Measurements from ENCODE around the gene SCML1.

Gene SCML1

GRCh38 chrX:17736856-17737709, at the start of gene SCML1:
TSS of gene SCML1 (plus strand) at chrX:17737493. CDS start at chrX:17744187, 6,694 bp downstream.
- peak; percentile 71 for DNase-seq (ENCODE audit: low read depth)

- no peak for DNase-seq (ENCODE audit: low read depth)
Measured at GRCh38 chrX:17687648-17688047, 49.6 kb upstream of the SCML1 start.

- DNase-seq (ENCODE audit: low read depth): no peak
Measured at GRCh38 chrX:17689971-17690409, 47.3 kb upstream of the SCML1 start.

GRCh38 chrX:17692709-17693346, 44.5 kb upstream of the SCML1 start:
- DNase-seq (ENCODE audit: low read depth): no peak

GRCh38 chrX:17697191-17697590, 40.1 kb upstream of the SCML1 start:
- DNase-seq (ENCODE audit: low read depth): no peak

GRCh38 chrX:17700976-17701375, 36.3 kb upstream of the SCML1 start:
- no peak for DNase-seq (ENCODE audit: low read depth)

- DNase-seq (ENCODE audit: low read depth): no peak
Measured at GRCh38 chrX:17703201-17703600, 34.1 kb upstream of the SCML1 start.

GRCh38 chrX:17705211-17705610, 32.1 kb upstream of the SCML1 start:
- DNase-seq (ENCODE audit: low read depth): no peak

- no peak for DNase-seq (ENCODE audit: low read depth)
Measured at GRCh38 chrX:17706676-17707075, 30.6 kb upstream of the SCML1 start.

- no peak for DNase-seq (ENCODE audit: low read depth)
Measured at GRCh38 chrX:17707731-17708130, 29.6 kb upstream of the SCML1 start.

GRCh38 chrX:17710871-17711301, 26.4 kb upstream of the SCML1 start:
- DNase-seq (ENCODE audit: low read depth): no peak

- DNase-seq (ENCODE audit: low read depth): no peak
Measured at GRCh38 chrX:17713288-17713687, 24.0 kb upstream of the SCML1 start.

GRCh38 chrX:17718649-17719165, 18.6 kb upstream of the SCML1 start:
- no peak for DNase-seq (ENCODE audit: low read depth)

GRCh38 chrX:17719711-17720110, 17.6 kb upstream of the SCML1 start:
- DNase-seq (ENCODE audit: low read depth): no peak

- no peak for DNase-seq (ENCODE audit: low read depth)
Measured at GRCh38 chrX:17721715-17722114, 15.6 kb upstream of the SCML1 start.

GRCh38 chrX:17725181-17725580, 12.1 kb upstream of the SCML1 start:
- no peak for DNase-seq (ENCODE audit: low read depth)

- DNase-seq (ENCODE audit: low read depth): no peak
Measured at GRCh38 chrX:17732138-17732783, 5.0 kb upstream of the SCML1 start.

- DNase-seq (ENCODE audit: low read depth): no peak
Measured at GRCh38 chrX:17735406-17735805, 1.9 kb upstream of the SCML1 start.

- DNase-seq (ENCODE audit: low read depth): no peak
Measured at GRCh38 chrX:17736478-17736855, 826 bp upstream of the SCML1 start.

- no peak for DNase-seq (ENCODE audit: low read depth)
Measured at GRCh38 chrX:17737710-17737985, 355 bp downstream of the SCML1 start.

- DNase-seq (ENCODE audit: low read depth): peak; percentile 4
Measured at GRCh38 chrX:17737986-17738713, 857 bp downstream of the SCML1 start.

All from stimulated activated CD8-positive, alpha-beta memory T cell treated with anti-CD3 and anti-CD28 coated beads, Interleukin-15, amount 100 ng/mL, for 1 hour (primary cell).